GM19043 (cell line): ENCODE data around the gene EFCAB10.
A peak's percentile ranks its signal among the peaks of the same experiment; 100 is the strongest.

Experiments
- ATAC-seq: cut with Tn5 transposase; IDR thresholded peaks from one replicate; pipeline ENCODE4 v1.9.1; 2021; ENCODE audit warnings: low read depth; ENCODE audit not compliant: unreplicated experiment

Gene EFCAB10

GRCh38 chr7:105581066-105581811, at the start of gene EFCAB10:
EFCAB10 (minus strand) TSS chr7:105581493; CDS start chr7:105581463, 30 bp downstream.
- peak; percentile 82 for ATAC-seq

GRCh38 chr7:105625986-105626385, 44.7 kb upstream of the EFCAB10 start:
- ATAC-seq, result no peak

GRCh38 chr7:105623906-105624305, 42.6 kb upstream of the EFCAB10 start:
- no peak for ATAC-seq

- ATAC-seq, result no peak
These were observed 42.1 kb upstream of the EFCAB10 start for GRCh38 chr7:105623378-105623777.

GRCh38 chr7:105622106-105622731, 40.9 kb upstream of the EFCAB10 start:
- no peak for ATAC-seq

- ATAC-seq, result no peak
These were observed 40.3 kb upstream of the EFCAB10 start for GRCh38 chr7:105621617-105622016.

- no peak for ATAC-seq
These were observed 39.9 kb upstream of the EFCAB10 start for GRCh38 chr7:105621176-105621575.

- ATAC-seq, result no peak
These were observed 38.3 kb upstream of the EFCAB10 start for GRCh38 chr7:105619590-105619989.

- no peak for ATAC-seq
These were observed 36.7 kb upstream of the EFCAB10 start for GRCh38 chr7:105618016-105618296.

- ATAC-seq, result no peak
These were observed 36.2 kb upstream of the EFCAB10 start for GRCh38 chr7:105617280-105618015.

GRCh38 chr7:105614341-105614840, 33.1 kb upstream of the EFCAB10 start:
- no peak for ATAC-seq

- no peak for ATAC-seq
These were observed 32.5 kb upstream of the EFCAB10 start for GRCh38 chr7:105613611-105614330.

- ATAC-seq, result no peak
These were observed 31.5 kb upstream of the EFCAB10 start for GRCh38 chr7:105612806-105613205.

GRCh38 chr7:105611856-105612775, 30.8 kb upstream of the EFCAB10 start:
- ATAC-seq, result no peak

- ATAC-seq, result no peak
These were observed 29.1 kb upstream of the EFCAB10 start for GRCh38 chr7:105610165-105610930.

- no peak for ATAC-seq
These were observed 21.3 kb upstream of the EFCAB10 start for GRCh38 chr7:105602325-105603305.

- no peak for ATAC-seq
These were observed 19.6 kb upstream of the EFCAB10 start for GRCh38 chr7:105600720-105601550.
